Neural cell (in vitro differentiated cells): ENCODE measurements around the gene CLVS2.

Experiments
- CTCF ChIP-seq: fragments of 450-650 bp; IDR thresholded peaks from 2 replicates; pipeline ENCODE4 v1.5.1; 2014; ENCODE audit warnings: antibody characterized with exemption, mild to moderate bottlenecking, moderate library complexity; ENCODE audit not compliant: poor library complexity, severe bottlenecking
- EZH2 ChIP-seq: fragments of 200-600, 300-800 bp; shearing (Covaris generic), sonication (generic); IDR thresholded peaks from 2 replicates; pipeline ENCODE4 v1.6.1; 2014; ENCODE audit warnings: antibody characterized with exemption, low read length, borderline replicate concordance, mild to moderate bottlenecking; ENCODE audit not compliant: insufficient read depth, poor library complexity, severe bottlenecking
- MXI1 ChIP-seq: fragments of 450-650 bp; conservative IDR thresholded peaks from 2 replicates; pipeline ENCODE4 v1.6.1; 2014; ENCODE audit warnings: antibody characterized with exemption, mild to moderate bottlenecking; ENCODE audit not compliant: poor library complexity, severe bottlenecking
- POLR2AphosphoS5 ChIP-seq: IDR thresholded peaks from 2 replicates; pipeline ENCODE4 v1.6.1; 2012
- RAD21 ChIP-seq: fragments of 450-650 bp; conservative IDR thresholded peaks from 2 replicates; pipeline ENCODE4 v1.6.1; 2014; ENCODE audit warnings: antibody characterized with exemption, mild to moderate bottlenecking, moderate library complexity
- REST ChIP-seq: IDR thresholded peaks from 2 replicates; pipeline ENCODE4 v1.6.1; 2012; ENCODE audit warnings: borderline replicate concordance
- TAF1 ChIP-seq: IDR thresholded peaks from 2 replicates; pipeline ENCODE4 v1.6.1; 2012; ENCODE audit warnings: low read depth

- no peak for TF ChIP-seq CTCF
- TF ChIP-seq TAF1 = no peak
- peak; percentile 28 for TF ChIP-seq REST
- TF ChIP-seq POLR2AphosphoS5 = no peak
- TF ChIP-seq RAD21 = no peak
- TF ChIP-seq EZH2 = no peak
- TF ChIP-seq MXI1 = no peak
Measured at GRCh38 chr6:122996794-122997505, 915 bp downstream of the CLVS2 start.
